Nephron progenitor cell (in vitro differentiated cells): ENCODE results near the gene AGO3.
"Not testable (repeated sequence)": the region's sequence is repeated elsewhere in the genome, so short reads cannot be mapped to it uniquely, and the experiment has no call there.

ENCODE experiments used
- DNase-seq: peaks from one replicate; pipeline ENCODE4 v3.0.0; 2021
- H3K27ac Mint-ChIP-seq: 2 replicates; pipeline ENCODE4 v1.8.0; 2021; ENCODE audit warnings: mild to moderate bottlenecking, moderate library complexity, mixed read lengths
- H3K27me3 Mint-ChIP-seq: 2 replicates; pipeline ENCODE4 v1.8.0; 2021; ENCODE audit warnings: mild to moderate bottlenecking, low read depth, mixed read lengths; ENCODE audit not compliant: poor library complexity
- H3K36me3 Mint-ChIP-seq: 2 replicates; pipeline ENCODE4 v1.8.0; 2021; ENCODE audit warnings: low read depth, mixed read lengths
- H3K4me1 Mint-ChIP-seq: 2 replicates; pipeline ENCODE4 v1.8.0; 2021; ENCODE audit warnings: mixed read lengths
- H3K4me3 Mint-ChIP-seq: 2 replicates; pipeline ENCODE4 v1.8.0; 2021; ENCODE audit warnings: mild to moderate bottlenecking, moderate library complexity, mixed read lengths
- H3K9me3 Mint-ChIP-seq: 2 replicates; pipeline ENCODE4 v1.8.0; 2021; ENCODE audit warnings: mild to moderate bottlenecking, moderate library complexity, mixed read lengths
- CTCF ChIP-seq: fragments of 200-600 bp; sonication (generic); IDR thresholded peaks from 2 replicates; pipeline ENCODE4 v1.5.0; 2021; ENCODE audit warnings: antibody characterized with exemption

AGO3 gene

GRCh38 chr1:35884934-35885333, 46.0 kb upstream of the AGO3 start:
- H3K4me3 Mint-ChIP-seq = peak overlapping the region; percentile 96
- H3K4me1 Mint-ChIP-seq = peaks cover 50% of the 10 kb centered on the region
- peaks cover 12% of the 10 kb centered on the region for H3K27me3 Mint-ChIP-seq
- H3K27ac Mint-ChIP-seq = no peak overlapping the region
- TF ChIP-seq CTCF = no peak
- H3K36me3 Mint-ChIP-seq = peaks cover 13% of the 10 kb centered on the region
- H3K9me3 Mint-ChIP-seq = no peaks in the 10 kb centered on the region
- no peak for DNase-seq

DNA sequence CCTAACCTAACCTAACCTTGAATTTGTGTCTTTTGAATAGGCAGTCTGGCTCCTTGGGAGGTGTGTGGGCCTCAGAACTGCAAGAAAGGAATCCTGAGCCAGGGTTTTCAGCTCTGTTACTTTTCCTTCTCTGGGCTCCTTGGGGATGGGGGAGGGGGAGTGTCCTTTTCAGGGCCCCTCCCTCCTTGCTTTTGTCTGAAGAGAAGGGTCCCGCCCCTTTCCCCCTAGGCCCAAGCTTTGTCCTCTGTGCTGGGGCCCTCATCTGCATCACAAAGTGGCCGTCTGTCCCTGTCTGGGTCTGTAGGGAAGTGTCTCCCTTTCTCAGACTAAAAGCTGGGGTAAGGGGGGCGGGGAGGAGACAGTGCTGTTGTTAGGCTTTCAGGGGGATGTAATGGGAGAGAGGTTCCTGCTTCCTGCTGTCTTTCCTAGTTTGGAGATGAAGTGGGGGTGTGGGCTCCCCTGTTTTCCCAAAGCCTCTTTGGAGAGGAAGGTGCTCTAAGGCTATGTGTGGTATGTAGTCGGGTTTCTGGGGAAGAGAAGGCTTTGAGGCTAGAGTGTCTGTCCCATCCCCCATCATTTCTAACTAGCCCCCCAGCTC, 44.8 kb upstream of the AGO3 start:
- Mint-ChIP-seq H3K27me3 (peaks cover under 1% of the 10 kb centered on the region), H3K36me3 (peaks cover 24% of the 10 kb centered on the region), H3K9me3 (no peaks in the 10 kb centered on the region), H3K27ac (peak overlapping the region; percentile 90), H3K4me3 (peak overlapping the region; percentile 73), H3K4me1 (peaks cover 50% of the 10 kb centered on the region)
- peak; percentile 63 for DNase-seq
- no peak for TF ChIP-seq CTCF

GRCh38 chr1:35886577-35887431, 44.1 kb upstream of the AGO3 start:
- DNase-seq = peak; percentile 36
- Mint-ChIP-seq H3K27ac (peak overlapping the region; percentile 90), H3K27me3 (no peaks in the 10 kb centered on the region), H3K4me1 (peaks cover 50% of the 10 kb centered on the region), H3K36me3 (peaks cover 27% of the 10 kb centered on the region), H3K9me3 (no peaks in the 10 kb centered on the region), H3K4me3 (peak overlapping the region; percentile 73)
- no peak for TF ChIP-seq CTCF

DNA sequence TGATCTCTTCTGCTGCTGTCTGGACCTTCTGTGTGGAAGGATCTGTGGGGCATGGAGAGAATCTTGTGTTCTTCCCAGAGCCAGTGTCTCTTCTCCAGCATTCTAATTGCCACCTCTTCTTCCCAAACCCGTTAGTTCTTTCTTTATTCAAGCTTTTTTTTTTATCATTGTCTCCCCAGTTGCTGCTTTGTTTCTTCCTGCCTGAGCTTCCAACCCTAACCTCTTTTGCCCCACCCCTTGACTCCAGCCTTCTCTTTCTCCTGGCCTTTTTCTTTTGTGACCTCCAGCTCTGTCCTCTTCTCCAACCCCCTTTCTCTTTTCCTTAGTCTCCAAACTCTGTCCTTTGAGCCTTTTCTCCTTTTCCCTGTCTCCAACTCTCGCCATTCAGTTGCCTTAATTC, 43.4 kb upstream of the AGO3 start:
- Mint-ChIP-seq H3K9me3 (no peaks in the 10 kb centered on the region), H3K27me3 (no peaks in the 10 kb centered on the region), H3K4me1 (peaks cover 50% of the 10 kb centered on the region), H3K36me3 (peaks cover 33% of the 10 kb centered on the region), H3K4me3 (peak overlapping the region; percentile 73), H3K27ac (peak overlapping the region; percentile 90)
- TF ChIP-seq CTCF = no peak
- no peak for DNase-seq

GRCh38 chr1:35888255-35888654, 42.6 kb upstream of the AGO3 start:
- Mint-ChIP-seq H3K4me3 (no peak overlapping the region), H3K27me3 (no peaks in the 10 kb centered on the region), H3K4me1 (peaks cover 50% of the 10 kb centered on the region), H3K9me3 (no peaks in the 10 kb centered on the region), H3K36me3 (peaks cover 33% of the 10 kb centered on the region), H3K27ac (no peak overlapping the region)
- no peak for DNase-seq
- TF ChIP-seq CTCF = no peak

DNA sequence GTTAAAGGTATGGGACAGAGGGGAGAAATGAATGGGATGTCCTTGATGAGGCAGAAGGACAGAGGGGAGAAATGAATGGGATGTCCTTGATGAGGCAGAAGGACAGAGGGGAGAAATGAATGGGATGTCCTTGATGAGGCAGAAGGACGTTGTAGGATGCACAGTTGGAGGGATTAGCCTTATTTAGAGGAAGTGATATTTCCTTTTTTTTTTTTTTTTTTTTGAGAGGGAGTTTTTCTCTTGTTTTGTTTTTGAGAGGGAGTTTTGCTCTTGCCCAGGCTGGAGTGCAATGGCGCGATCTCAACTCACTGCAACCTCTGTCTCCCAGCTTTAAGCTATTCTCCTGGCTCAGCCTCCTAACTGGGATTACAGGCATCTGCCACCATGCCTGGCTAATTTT, 41.9 kb upstream of the AGO3 start:
- H3K9me3 Mint-ChIP-seq, H3K27ac Mint-ChIP-seq, H3K4me3 Mint-ChIP-seq, DNase-seq, H3K27me3 Mint-ChIP-seq: not testable (repeated sequence)
- H3K4me1 Mint-ChIP-seq = peaks cover 49% of the 10 kb centered on the region
- H3K36me3 Mint-ChIP-seq = peaks cover 37% of the 10 kb centered on the region
